Measurements from ENCODE around the gene KPNA6.
A peak's percentile ranks its signal among the peaks of the same experiment; 100 is the strongest.
"Not testable (repeated sequence)": the region's sequence is repeated elsewhere in the genome, so short reads cannot be mapped to it uniquely, and the experiment has no call there.

KPNA6 gene

DNA sequence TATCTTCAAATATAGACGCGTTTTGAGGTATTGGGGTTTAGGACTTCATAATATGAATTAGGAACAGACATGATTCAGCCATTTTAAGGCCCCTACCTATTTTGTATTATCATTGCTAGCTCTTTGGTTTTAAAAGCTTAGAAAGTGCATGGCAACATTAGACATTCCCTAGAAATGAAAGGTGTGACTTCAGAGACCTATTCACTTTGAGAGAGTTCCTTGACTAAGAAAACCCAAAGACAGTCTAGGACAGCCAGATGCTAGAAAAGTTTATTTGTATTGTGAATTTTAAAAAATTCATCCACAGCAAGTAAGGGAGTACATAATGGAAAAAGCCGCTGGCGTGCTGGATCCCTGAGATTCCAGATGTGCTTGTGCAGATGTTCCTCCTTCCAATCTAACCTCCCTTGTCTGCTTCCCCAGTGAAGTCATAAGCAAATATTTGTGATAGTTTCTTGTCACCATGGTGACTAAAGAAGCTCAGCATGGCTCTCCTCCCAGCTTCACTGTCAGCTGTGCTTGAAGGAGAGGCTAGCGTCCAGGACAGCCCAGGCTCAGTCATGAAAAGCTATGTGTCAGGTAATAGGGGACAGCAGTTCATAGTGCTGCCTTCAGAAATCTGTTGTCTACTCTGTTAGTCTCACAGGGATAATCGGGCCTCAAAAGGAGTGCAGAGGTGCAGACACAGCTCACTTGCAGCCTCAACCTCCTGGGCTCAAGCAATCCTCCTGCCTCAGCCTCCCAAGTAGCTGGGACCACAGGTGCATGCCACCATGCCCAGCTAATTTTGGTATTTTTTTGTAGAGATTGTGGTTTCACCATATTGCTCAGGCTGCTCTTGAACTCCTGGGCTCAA lies 34.8 kb downstream of the KPNA6 start:
- DNase-seq (ENCODE audit: low read depth in 2 of 2), result no peak

GRCh38 chr1:32143302-32143695 lies 35.4 kb downstream of the KPNA6 start:
- not testable (repeated sequence) for DNase-seq (ENCODE audit: low read depth in 2 of 2)

DNA sequence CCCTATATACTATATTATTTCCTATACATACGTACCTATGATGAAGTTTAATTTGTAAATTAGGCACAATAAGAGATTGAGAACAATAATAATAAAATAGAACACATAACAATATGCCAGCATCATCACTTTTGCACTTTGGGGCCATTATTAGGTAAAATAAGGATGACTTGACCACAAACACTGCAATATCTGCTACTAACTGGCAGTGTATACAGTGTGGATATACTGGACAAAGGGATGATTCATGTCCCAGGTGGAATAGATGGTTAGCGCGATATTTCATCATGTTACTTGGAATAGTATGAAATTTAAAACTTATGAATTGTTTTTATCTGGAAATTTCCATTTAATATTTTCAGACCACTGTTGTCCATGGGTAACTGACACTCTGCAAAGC lies 36.2 kb downstream of the KPNA6 start:
- DNase-seq (ENCODE audit: low read depth in 2 of 2), result no peak

- DNase-seq (ENCODE audit: low read depth in 2 of 2), result not testable (repeated sequence)
These were observed 39.9 kb downstream of the KPNA6 start for GRCh38 chr1:32147799-32148198.

DNA sequence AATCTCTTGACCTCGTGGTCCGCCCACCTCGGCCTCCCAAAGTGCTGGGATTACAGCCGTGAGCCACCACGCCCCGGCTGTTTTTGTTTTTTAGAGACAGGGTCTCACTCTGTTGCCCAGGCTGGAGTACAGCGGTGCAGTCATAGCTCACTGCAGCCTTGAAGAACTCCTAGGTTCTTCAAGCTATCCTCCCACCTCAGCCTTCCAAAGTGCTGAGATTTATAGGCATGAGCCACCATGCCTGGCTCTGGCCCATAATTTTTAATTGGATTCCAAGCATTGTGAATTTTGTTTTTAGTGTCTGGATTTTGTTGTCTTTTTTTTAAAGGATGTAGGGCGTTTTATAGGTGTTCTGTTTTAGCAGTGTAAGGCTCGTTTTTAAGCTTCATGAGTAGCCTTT lies 43.0 kb downstream of the KPNA6 start:
- no peak for DNase-seq (ENCODE audit: low read depth in 2 of 2)

DNA sequence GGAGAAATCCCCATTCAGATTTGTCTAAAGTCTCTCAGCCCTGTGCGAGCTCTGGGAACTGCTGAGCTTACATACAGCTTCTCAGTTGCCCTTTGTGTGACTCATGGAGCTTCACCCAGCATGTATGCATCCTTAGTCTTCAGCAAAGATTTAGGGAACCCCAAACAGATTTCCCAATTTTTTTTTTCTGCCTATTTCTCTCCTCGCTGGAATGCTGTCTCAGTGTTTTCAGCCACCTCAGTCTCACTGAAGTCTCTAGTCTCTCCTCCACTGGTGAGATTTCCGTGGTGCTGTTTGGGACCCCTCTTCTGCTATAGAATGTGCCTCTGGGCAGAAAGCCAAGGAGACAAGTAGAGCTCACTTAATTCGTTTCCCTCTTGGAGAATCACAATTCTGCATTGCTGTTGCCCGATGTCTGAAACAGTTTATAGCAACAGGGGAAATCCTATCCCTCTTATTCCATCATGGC lies 43.5 kb downstream of the KPNA6 start:
- DNase-seq (ENCODE audit: low read depth in 2 of 2), result no peak

GRCh38 chr1:32159189-32159588 lies 51.3 kb downstream of the KPNA6 start:
- DNase-seq (ENCODE audit: low read depth in 2 of 2), result no peak

- DNase-seq (ENCODE audit: low read depth in 2 of 2), result no peak
These were observed 55.5 kb downstream of the KPNA6 start for GRCh38 chr1:32163405-32163804.

- DNase-seq (ENCODE audit: low read depth in 2 of 2), result not testable (repeated sequence)
These were observed 57.8 kb downstream of the KPNA6 start for GRCh38 chr1:32165633-32166032.

DNA sequence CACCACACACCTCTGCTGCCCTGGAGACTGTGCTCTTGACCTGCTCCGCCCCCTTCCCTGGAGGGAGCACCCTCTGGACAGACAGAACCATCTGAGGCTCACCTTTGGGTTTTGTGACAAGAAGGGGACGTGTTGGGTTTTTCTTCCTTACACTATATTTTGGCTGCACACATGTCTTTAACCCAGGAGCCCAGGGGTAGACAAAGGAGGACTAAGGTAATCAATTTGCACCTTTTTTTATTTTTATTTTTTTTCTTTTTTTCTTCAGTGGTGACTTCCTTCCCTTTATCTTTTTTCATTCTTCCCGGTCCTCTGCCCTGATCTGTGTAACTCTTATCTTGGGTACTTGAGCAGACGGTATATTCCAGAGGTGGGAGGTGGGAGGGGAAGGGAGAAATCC lies 63.1 kb downstream of the KPNA6 start:
- no peak for DNase-seq (ENCODE audit: low read depth in 2 of 2)

GRCh38 chr1:32172621-32173245 lies 64.9 kb downstream of the KPNA6 start:
- DNase-seq (ENCODE audit: low read depth in 2 of 2), result no peak

DNA sequence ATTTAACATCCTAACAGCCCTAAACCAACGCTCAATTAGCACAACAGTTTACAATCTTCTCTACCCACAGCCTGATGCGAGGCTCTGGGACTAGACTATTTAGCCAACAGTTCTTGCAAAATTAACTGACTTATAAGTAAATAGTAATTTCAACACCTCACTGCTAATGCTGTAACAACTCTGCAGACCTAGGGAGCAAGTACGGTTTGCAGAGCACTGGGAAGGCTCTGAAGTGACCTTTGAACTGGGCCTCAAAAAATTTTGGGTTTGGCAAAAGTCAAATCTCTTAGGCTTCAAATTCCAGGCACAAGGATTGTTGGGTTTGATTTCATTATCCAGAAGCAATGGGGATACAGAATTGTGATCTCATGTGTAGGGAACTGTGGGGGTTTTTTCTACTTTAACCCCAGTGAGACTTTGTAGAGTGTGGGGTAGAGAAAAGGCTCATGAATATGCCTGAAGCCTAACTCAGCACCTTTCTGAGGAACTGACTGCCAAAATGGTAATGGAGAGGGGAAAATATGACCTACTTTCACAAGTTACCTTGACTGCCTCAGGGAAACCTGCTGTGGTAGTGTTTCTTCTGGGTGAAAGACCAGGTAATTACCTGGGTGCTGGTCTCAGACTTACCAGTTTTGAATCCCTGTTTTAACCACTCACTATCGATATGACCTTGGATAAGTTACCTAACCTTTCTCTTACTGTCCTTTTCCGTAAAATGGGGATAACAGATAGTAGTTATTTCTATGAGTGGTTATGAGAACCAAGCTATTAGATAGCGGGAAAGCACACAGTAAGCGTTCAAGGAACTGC lies 70.7 kb downstream of the KPNA6 start:
- no peak for DNase-seq (ENCODE audit: low read depth in 2 of 2)

GRCh38 chr1:32179193-32179442 lies 71.3 kb downstream of the KPNA6 start:
- no peak for DNase-seq (ENCODE audit: low read depth in 2 of 2)

GRCh38 chr1:32179443-32180185 lies 71.8 kb downstream of the KPNA6 start, which contains the start of gene TXLNA:
Gene TXLNA (plus strand): TSS chr1:32179675. CDS start chr1:32180346, 671 bp downstream.
- DNase-seq (ENCODE audit: low read depth in 2 of 2), result peak; percentile 88

DNA sequence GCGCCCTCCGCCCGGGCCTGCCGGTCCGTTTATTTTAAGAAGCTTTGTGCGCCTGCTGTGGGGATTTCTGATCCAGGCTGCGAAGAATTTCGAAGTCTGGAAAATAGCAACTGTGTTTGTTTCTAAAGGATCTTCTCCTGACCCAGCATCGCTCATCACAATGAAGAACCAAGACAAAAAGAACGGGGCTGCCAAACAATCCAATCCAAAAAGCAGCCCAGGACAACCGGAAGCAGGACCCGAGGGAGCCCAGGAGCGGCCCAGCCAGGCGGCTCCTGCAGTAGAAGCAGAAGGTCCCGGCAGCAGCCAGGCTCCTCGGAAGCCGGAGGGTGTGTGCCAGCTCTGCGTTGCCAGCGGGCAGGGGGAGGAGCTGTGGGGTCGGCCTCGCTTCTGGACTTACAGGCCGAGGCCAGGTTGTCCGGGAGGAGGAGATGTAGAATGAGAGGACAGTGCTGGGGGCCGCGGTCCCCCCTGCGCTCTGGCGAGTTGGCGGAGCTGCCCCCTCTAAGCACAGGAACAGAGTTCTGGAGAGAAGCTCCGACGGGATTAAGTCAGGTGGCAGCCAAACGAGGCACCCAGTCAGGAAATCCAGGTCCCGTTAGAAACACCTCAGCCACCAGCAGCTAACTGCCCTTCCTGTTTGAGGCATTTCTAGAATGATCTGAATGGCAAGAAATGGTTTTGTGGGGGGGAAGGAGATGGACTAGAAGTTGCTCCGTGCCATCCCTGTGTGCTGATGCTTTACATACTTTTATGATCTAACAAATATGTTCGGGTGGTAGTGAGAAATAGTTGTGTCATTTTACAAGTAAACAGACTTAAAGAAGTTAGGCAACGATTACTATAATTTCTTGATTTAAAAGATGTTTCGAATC lies 72.6 kb downstream of the KPNA6 start:
- DNase-seq (ENCODE audit: low read depth in 2 of 2), result peak in 1 of 2 donors; percentile 24

- no peak for DNase-seq (ENCODE audit: low read depth in 2 of 2)
These were observed 73.2 kb downstream of the KPNA6 start for GRCh38 chr1:32181065-32181464.

- no peak for DNase-seq (ENCODE audit: low read depth in 2 of 2)
These were observed 73.7 kb downstream of the KPNA6 start for GRCh38 chr1:32181563-32181962.

DNA sequence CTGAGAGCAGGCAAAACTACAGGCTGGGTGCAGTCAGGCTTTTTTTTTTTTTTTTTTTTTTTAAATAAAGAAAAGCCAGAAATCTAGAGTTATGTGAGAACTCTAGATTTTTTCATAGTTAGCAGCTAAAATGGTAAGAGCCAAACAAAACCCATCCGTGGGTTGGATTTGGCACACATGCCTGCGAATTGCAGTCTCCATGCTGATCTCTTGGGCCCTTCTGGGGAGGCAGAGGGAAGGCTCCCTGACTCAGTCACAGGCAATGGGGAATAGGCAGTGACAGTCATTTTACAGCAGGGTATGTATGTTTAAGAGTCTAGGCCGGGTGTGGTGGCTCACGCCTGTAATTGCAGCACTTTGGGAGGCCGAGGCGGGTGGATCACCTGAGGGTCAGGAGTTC lies 74.2 kb downstream of the KPNA6 start:
- no peak for DNase-seq (ENCODE audit: low read depth in 2 of 2)

- DNase-seq (ENCODE audit: low read depth in 2 of 2), result no peak
These were observed 76.8 kb downstream of the KPNA6 start for GRCh38 chr1:32184650-32185049.

DNA sequence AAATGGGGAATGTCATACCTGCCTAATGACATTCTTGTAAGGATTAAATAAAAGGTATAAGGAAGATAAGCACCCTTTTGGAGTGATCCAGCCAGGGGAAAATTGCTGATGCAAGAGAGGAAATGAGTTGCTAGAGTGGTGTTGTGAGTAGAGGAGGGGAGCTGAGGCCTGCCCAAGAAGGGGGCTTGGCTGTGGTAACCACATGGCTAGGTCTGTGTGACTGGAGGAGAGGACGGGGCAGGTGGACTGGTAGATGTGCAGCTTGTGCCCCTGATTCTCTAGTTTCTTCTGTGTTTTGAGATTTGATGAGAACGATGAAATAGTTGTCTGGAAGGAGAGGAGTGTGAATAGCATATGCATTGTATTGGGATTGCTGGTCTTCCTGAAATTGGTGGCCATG lies 78.2 kb downstream of the KPNA6 start:
- DNase-seq (ENCODE audit: low read depth in 2 of 2), result no peak

GRCh38 chr1:32186491-32186890 lies 78.6 kb downstream of the KPNA6 start:
- no peak for DNase-seq (ENCODE audit: low read depth in 2 of 2)
